ENCODE data around the gene ALG9.

The ALG9 gene, protein sequence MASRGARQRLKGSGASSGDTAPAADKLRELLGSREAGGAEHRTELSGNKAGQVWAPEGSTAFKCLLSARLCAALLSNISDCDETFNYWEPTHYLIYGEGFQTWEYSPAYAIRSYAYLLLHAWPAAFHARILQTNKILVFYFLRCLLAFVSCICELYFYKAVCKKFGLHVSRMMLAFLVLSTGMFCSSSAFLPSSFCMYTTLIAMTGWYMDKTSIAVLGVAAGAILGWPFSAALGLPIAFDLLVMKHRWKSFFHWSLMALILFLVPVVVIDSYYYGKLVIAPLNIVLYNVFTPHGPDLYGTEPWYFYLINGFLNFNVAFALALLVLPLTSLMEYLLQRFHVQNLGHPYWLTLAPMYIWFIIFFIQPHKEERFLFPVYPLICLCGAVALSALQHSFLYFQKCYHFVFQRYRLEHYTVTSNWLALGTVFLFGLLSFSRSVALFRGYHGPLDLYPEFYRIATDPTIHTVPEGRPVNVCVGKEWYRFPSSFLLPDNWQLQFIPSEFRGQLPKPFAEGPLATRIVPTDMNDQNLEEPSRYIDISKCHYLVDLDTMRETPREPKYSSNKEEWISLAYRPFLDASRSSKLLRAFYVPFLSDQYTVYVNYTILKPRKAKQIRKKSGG

DNA sequence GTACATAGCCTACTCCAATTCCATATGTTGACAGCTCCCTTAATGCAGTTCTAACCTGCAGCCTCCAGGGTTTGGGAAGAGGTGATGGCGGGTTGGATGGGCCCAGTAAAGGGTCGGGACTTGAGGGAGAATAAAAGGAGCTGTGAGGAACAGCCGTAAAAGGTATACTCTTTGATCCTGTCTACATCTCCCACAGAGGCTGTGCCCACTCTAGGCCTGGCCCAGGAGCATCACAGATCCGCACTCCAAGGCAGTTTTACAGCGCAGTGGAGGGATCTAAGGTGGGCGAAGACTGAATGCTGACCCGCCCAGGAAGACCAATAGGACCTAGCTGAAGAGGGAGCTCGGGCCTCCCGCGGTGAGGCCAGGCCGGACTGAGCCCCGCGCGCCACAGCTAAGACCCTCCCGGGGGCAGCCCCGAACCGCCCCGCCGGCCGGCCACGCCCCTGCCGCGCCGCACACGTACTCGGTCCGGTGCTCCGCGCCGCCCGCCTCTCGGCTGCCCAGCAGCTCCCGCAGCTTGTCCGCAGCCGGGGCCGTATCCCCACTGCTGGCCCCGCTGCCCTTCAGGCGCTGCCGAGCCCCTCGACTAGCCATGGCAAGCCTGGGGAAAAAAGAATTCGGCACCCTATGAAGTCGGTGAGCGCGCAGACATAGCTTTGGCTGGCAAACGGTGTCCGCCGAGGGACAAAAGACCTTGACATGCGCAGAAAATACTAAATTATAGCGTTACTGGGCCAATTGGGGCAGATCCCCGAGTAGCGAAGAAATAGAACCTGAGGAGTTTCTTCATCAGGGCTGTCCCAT is at the start of gene ALG9:
TSS of gene ALG9 (minus strand) at position 696 of the 807 bp plus-strand sequence. CDS start at position 597, 99 bp downstream.
- peak within 1 kb of the TSS; percentile 83 for H2AFZ ChIP-seq (ENCODE audit: low read depth, low read length)
- peaks cover 4% of the 10 kb centered on the region for H3K4me1 ChIP-seq (ENCODE audit: insufficient read depth, low read length)
- H3K4me3 ChIP-seq (ENCODE audit: low read length), result peak within 1 kb of the TSS; percentile 80
- H3K27me3 ChIP-seq (ENCODE audit: insufficient read depth, low read length), result no peaks in the 10 kb centered on the region
- H3K9me3 ChIP-seq (ENCODE audit: low read length), result no peaks in the 10 kb centered on the region
- H3K36me3 ChIP-seq (ENCODE audit: insufficient read depth, low read length), result peaks cover 23% of the 10 kb centered on the region

DNA sequence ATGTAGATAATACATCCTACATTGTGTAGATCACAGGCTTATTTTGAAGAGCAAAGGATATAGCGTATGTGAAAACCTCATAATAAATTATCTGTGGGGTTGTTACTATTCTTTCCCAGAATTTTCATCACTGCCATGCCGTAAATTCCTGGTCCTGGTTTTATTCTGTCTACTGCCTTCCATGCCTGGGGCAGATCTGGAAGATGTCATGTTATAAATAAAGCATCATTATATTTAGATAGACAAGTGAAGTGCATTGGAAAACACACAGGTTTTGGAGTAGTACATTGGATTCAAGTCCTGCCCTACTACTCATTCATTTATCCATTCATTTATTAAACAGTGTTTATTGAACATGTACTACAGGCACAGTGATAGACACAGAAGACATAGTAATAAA is 49.5 kb upstream of the ALG9 start:
- H3K9me3 ChIP-seq (ENCODE audit: low read length), result no peaks in the 10 kb centered on the region
- H3K36me3 ChIP-seq (ENCODE audit: insufficient read depth, low read length), result no peaks in the 10 kb centered on the region
- H3K4me1 ChIP-seq (ENCODE audit: insufficient read depth, low read length), result peaks cover 10% of the 10 kb centered on the region
- H3K27me3 ChIP-seq (ENCODE audit: insufficient read depth, low read length), result no peaks in the 10 kb centered on the region
- no peak overlapping the region for H3K4me3 ChIP-seq (ENCODE audit: low read length)
- no peak overlapping the region for H2AFZ ChIP-seq (ENCODE audit: low read depth, low read length)

DNA sequence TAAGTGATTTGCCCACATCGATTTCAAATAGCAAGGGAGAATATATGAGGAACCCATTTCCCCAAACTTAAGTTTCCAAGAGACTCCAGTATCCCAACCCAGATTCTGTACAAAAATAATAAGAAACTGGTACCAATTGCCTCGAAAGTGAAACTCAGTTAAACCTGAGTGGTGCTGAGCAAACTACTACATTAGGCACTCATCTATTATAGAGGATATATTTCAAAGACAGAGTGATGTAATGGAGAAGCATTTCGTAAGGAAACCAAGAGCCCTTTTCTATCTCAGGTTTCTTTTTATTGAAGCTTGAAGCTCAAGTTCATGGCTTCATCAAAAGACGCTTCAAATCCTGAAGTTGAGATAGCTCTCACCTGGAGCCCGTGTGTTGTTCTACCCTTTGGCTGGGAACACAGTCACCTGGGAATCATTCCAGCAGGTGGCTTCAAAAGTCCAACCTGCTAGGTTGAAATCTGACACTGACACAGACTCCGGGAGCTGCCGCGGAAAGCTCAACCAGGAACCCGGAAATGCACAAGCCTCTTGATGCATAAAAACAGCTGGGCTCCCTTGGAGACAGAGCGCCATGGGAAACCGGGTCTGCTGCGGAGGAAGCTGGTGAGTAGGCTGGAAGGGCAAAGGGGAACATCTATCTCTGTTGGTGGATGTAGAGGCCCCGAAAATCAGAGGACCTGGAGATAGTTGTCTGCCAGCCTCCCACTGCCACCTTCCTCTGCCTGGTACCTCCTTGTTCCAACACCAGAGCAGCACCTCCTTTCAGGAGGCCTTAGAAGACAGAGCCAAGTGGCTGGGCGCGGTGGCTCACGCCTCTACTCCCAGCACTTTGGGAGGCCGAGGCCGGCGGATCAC is 47.2 kb upstream of the ALG9 start, which contains the start of gene C11orf52:
TSS of gene C11orf52 (plus strand) at position 524 of the 867 bp plus-strand sequence. CDS start at position 584, 60 bp downstream.
- no peak within 1 kb of the TSS for H3K4me3 ChIP-seq (ENCODE audit: low read length)
- peaks cover 10% of the 10 kb centered on the region for H3K4me1 ChIP-seq (ENCODE audit: insufficient read depth, low read length)
- no peaks in the 10 kb centered on the region for H3K9me3 ChIP-seq (ENCODE audit: low read length)
- H2AFZ ChIP-seq (ENCODE audit: low read depth, low read length), result peak within 1 kb of the TSS; percentile 80
- H3K36me3 ChIP-seq (ENCODE audit: insufficient read depth, low read length), result no peaks in the 10 kb centered on the region
- no peaks in the 10 kb centered on the region for H3K27me3 ChIP-seq (ENCODE audit: insufficient read depth, low read length)

DNA sequence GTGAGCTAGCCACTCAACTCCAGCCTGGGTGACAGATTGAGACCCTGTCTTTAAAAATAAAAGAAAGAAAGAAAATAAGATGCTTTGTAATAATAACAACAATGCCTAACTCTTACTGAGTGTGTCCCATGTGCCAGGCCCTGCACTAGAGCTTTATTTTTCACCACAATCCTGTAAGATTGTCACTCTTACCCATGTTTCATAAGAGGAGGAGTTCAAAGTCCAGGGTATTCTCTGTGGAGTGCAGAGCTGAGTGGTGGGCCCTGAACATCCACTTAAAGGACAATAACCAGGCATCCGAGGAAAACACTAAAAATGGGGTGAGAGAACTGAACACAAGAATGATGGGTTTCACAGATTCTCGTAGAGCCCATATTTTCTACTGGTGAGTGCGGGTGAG is 46.4 kb upstream of the ALG9 start:
- H3K36me3 ChIP-seq (ENCODE audit: insufficient read depth, low read length), result no peaks in the 10 kb centered on the region
- no peak overlapping the region for H3K4me3 ChIP-seq (ENCODE audit: low read length)
- H3K9me3 ChIP-seq (ENCODE audit: low read length), result no peaks in the 10 kb centered on the region
- no peaks in the 10 kb centered on the region for H3K27me3 ChIP-seq (ENCODE audit: insufficient read depth, low read length)
- no peak overlapping the region for H2AFZ ChIP-seq (ENCODE audit: low read depth, low read length)
- peaks cover 5% of the 10 kb centered on the region for H3K4me1 ChIP-seq (ENCODE audit: insufficient read depth, low read length)

DNA sequence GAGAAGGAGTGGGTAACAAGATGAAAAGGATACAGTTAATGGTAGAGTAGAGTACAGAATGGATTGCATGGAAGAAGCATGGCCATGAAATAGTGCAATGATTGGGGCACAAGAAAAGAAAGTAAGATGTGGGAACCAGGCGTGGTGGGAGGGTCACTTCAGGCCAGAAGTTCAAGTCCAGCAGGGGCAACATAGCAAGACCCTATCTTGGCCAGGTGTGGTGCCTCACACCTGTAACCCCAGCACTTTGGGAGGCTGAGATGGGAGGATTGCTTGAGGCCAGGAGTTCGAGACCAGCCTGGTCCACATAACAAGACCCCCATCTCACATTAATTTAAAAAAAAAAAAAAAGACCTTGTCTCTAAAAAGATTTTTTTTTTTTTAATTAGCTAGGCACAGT is 45.9 kb upstream of the ALG9 start:
- Histone ChIP-seq H3K9me3 (ENCODE audit: low read length) (no peaks in the 10 kb centered on the region), H2AFZ (ENCODE audit: low read depth, low read length) (no peak overlapping the region), H3K4me1 (ENCODE audit: insufficient read depth, low read length) (peaks cover 5% of the 10 kb centered on the region), H3K4me3 (ENCODE audit: low read length) (no peak overlapping the region), H3K36me3 (ENCODE audit: insufficient read depth, low read length) (no peaks in the 10 kb centered on the region), H3K27me3 (ENCODE audit: insufficient read depth, low read length) (no peaks in the 10 kb centered on the region)

DNA sequence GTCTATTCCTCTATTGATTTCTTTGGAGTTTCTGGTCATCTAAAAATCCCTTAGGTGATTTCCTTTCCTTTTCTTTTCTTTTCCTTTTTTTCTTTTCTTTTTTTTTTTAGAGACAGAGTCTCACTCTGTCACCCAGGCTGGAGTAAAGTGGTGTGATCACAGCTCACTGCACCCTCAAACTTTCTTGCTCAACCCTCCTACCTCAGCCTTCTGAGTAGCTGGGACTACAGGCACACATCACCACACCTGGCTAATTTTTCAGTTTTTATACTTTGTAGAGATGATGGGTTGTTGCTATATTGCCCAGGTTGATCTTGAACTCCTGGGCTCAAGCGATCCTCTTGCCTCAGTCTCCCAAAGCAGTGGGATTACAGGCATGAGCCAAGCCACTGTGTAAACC is 45.4 kb upstream of the ALG9 start:
- Histone ChIP-seq H3K9me3 (ENCODE audit: low read length) (no peaks in the 10 kb centered on the region), H3K4me1 (ENCODE audit: insufficient read depth, low read length) (peaks cover 11% of the 10 kb centered on the region), H3K27me3 (ENCODE audit: insufficient read depth, low read length) (no peaks in the 10 kb centered on the region)

DNA sequence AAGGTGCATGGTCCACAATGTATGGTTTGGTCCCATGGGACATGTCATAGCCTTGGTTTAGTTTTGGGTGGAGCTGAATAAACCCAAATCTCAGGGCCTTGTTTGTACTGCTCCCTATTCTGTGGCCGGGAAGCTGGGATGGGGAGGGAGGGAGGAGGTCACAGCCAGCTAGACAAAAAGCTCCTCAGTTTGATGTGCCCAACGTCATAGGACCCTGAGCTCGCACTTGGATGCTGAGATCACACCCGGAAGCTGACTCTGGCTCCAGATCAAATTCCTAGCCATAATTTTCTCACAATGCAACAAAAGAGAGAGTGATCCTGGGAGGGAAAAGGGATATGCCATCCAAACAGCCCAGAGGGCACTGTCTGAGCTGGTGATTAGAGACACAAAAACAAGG is 42.6 kb upstream of the ALG9 start:
- Histone ChIP-seq H3K4me1 (ENCODE audit: insufficient read depth, low read length) (peaks cover 13% of the 10 kb centered on the region), H3K36me3 (ENCODE audit: insufficient read depth, low read length) (no peaks in the 10 kb centered on the region), H3K27me3 (ENCODE audit: insufficient read depth, low read length) (no peaks in the 10 kb centered on the region), H3K9me3 (ENCODE audit: low read length) (no peaks in the 10 kb centered on the region), H3K4me3 (ENCODE audit: low read length) (no peak overlapping the region), H2AFZ (ENCODE audit: low read depth, low read length) (no peak overlapping the region)

More for the DNA sequence above, 45.4 kb upstream of the ALG9 start:
- H3K4me3 ChIP-seq (ENCODE audit: low read length), result no peak overlapping the region
- H2AFZ ChIP-seq (ENCODE audit: low read depth, low read length), result no peak overlapping the region
- no peaks in the 10 kb centered on the region for H3K36me3 ChIP-seq (ENCODE audit: insufficient read depth, low read length)

DNA sequence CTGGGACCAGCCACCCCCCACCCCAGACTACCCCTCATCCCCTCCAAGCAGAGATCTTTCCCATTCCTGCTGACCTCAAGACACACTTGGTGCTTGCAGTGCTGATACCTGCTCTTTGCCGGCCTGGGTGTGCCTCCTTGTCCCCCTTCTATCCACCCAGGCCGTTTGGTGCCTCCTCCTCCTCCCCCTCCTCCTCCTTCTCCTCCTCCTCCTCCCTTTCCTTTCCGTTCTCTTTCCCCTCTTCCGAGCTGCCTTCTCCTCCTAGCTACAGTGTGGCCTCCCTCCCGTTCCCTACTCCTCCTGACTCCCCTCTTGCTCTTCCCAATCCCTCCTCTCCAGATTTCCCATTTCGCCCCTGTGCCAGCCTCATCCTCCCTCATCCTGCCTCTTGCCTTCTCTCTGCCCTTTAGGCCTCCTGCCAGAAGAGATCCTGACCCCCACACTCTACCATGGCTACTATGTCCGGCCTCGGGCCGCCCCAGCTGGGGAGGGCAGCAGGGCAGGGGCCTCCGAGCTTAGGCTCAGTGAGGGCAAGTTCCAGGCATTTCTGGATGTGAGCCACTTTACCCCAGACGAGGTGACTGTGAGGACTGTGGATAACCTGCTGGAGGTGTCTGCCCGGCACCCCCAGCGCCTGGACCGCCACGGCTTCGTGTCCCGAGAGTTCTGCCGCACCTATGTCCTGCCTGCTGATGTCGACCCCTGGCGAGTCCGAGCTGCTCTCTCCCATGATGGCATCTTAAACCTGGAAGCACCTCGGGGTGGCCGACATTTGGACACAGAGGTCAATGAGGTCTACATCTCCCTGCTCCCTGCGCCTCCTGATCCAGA is 41.9 kb upstream of the ALG9 start:
- H3K4me3 ChIP-seq (ENCODE audit: low read length), result no peak overlapping the region
- peaks cover 9% of the 10 kb centered on the region for H3K4me1 ChIP-seq (ENCODE audit: insufficient read depth, low read length)
- H2AFZ ChIP-seq (ENCODE audit: low read depth, low read length), result no peak overlapping the region
- no peaks in the 10 kb centered on the region for H3K9me3 ChIP-seq (ENCODE audit: low read length)
- H3K36me3 ChIP-seq (ENCODE audit: insufficient read depth, low read length), result no peaks in the 10 kb centered on the region
- H3K27me3 ChIP-seq (ENCODE audit: insufficient read depth, low read length), result no peaks in the 10 kb centered on the region

DNA sequence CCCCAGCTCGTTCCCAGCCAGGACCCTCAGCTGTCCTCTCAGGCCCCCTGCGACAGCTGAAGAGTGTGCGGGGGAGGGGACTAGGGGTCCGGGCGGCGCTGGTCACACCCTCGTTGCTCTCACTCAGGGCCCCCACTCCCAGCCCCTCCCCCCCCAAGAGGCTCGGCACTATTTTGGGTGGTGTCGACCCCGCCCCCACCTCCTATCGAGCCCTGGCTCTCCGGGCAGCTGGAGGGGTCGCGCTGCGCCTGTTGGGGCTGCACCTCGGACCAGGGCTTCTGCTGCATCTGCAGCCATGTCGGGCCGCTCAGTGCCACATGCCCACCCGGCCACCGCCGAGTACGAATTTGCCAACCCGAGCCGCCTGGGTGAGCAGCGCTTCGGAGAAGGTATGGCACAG is 41.2 kb upstream of the ALG9 start, which contains the start of gene HSPB2:
TSS of gene HSPB2 (plus strand) at position 200 of the 400 bp plus-strand sequence. CDS start at position 296, 96 bp downstream.
- peaks cover 9% of the 10 kb centered on the region for H3K4me1 ChIP-seq (ENCODE audit: insufficient read depth, low read length)
- no peaks in the 10 kb centered on the region for H3K27me3 ChIP-seq (ENCODE audit: insufficient read depth, low read length)
- H2AFZ ChIP-seq (ENCODE audit: low read depth, low read length), result no peak within 1 kb of the TSS
- no peaks in the 10 kb centered on the region for H3K36me3 ChIP-seq (ENCODE audit: insufficient read depth, low read length)
- H3K4me3 ChIP-seq (ENCODE audit: low read length), result no peak within 1 kb of the TSS
- H3K9me3 ChIP-seq (ENCODE audit: low read length), result no peaks in the 10 kb centered on the region

DNA sequence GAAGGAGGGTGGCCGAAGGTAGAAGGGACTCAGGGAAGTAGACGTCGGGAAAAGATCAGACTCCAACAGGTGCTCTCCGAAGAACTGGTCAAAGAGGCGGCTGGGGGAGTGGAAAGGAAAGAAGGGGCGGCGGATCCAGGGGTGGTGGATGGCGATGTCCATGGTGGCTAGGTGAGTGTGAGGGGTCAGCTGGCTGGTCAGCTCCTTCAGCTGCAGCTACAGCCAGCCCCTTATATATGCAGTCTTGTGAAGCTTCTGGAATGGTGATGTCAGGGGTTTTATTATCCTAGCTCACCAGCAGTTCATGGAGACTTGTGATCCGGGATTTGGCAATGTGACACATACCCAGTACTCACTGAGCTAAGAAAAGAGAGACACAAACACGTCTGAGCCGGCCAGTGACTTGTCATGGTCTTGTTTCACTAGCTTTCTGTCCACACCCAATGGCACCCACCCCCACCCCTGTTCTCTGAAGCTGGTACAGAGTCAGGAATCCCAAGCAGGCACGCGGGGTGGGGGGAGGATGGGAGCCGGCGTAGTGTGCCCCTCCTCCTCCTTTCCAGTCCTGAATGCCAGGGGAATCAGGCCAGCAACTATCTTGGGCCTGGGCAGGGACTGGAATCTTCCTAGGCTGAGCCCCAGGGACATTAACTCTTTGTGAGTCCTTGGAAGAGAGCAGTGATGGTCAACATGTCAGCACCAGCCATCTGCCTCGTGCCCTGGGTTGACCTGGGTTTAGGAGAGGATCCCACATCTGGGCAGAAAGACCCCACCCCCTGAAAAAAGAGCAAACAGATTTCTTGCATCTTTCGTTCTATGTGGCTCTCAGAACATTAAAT is 40.4 kb upstream of the ALG9 start, which contains the start of gene CRYAB:
TSS of gene CRYAB (minus strand) at position 208 of the 839 bp plus-strand sequence. CDS start at position 162, 46 bp downstream.
- Histone ChIP-seq H3K27me3 (ENCODE audit: insufficient read depth, low read length) (no peaks in the 10 kb centered on the region), H3K4me1 (ENCODE audit: insufficient read depth, low read length) (peaks cover 9% of the 10 kb centered on the region), H3K4me3 (ENCODE audit: low read length) (no peak within 1 kb of the TSS)

More for the DNA sequence above, 40.4 kb upstream of the ALG9 start, which contains the start of gene CRYAB:
- Histone ChIP-seq H2AFZ (ENCODE audit: low read depth, low read length) (no peak within 1 kb of the TSS), H3K36me3 (ENCODE audit: insufficient read depth, low read length) (no peaks in the 10 kb centered on the region), H3K9me3 (ENCODE audit: low read length) (no peaks in the 10 kb centered on the region)

Measured in neuron (in vitro differentiated cells).